Measurements from ENCODE around the gene CFAP251. TPM values are rescaled to one million over a fixed set of nuclear protein-coding genes. Genes with fewer than 3 reads are reported as not detected.

The CFAP251 gene
- total RNA-seq, 2 experiments from 2014 or later: 4.1 to 4.7 TPM

GRCh38 chr12:121970581-121971300 is 52.3 kb downstream of the CFAP251 start:
- CTCF ChIA-PET (ENCODE audit: unreplicated experiment): no interaction called here
- TF ChIP-seq EZH2phosphoT487 (IDR thresholded peaks at IDR 0.05; ENCODE audit: borderline replicate concordance, low read depth, low read length) (no peak), CTCF (conservative IDR thresholded peaks at IDR 0.05; ENCODE audit: low read length) (no peak)

GRCh38 chr12:121974026-121974985 is 55.9 kb downstream of the CFAP251 start:
- Histone ChIP-seq H2AFZ (ENCODE audit: low read length) (no peak overlapping the region), H3K9me2 (ENCODE audit: insufficient read depth, low read length) (no peaks in the 10 kb centered on the region), H3K4me2 (ENCODE audit: low read length) (no peak overlapping the region), H3K79me2 (ENCODE audit: insufficient read depth, low read depth, low read length) (no peaks in the 10 kb centered on the region; the same call in 1 of the 2 replicates), H3K9me3 (ENCODE audit: low read length) (peaks cover 22% of the 10 kb centered on the region), H3K4me3 (ENCODE audit: low read depth, low read length, poor library complexity, severe bottlenecking) (no peak overlapping the region), H3K4me1 (ENCODE audit: insufficient read depth, low read length, poor library complexity, severe bottlenecking) (peaks cover 15% of the 10 kb centered on the region), H3K36me3 (ENCODE audit: insufficient read depth, low read length) (peaks cover 33% of the 10 kb centered on the region), H4K20me1 (ENCODE audit: insufficient read depth, low read length) (no peaks in the 10 kb centered on the region), H3K27ac (ENCODE audit: low read depth, low read length, poor library complexity, severe bottlenecking) (no peak overlapping the region)
- no peak for DNase-seq (ENCODE audit: low spot score)
- POLR2A ChIA-PET: no interaction called here
- intact Hi-C loops (cut with micrococcal nuclease; ENCODE audit: unreplicated experiment): no loop called here
- no TSS peak for BruUV-seq (replicated peaks)
- CTCF ChIA-PET (ENCODE audit: unreplicated experiment): no interaction called here
- TF ChIP-seq CTCF (conservative IDR thresholded peaks at IDR 0.05; ENCODE audit: low read length) (no peak), EZH2phosphoT487 (IDR thresholded peaks at IDR 0.05; ENCODE audit: borderline replicate concordance, low read depth, low read length) (no peak)

More at GRCh38 chr12:121970581-121971300, 52.3 kb downstream of the CFAP251 start:
- Histone ChIP-seq H3K9me2 (ENCODE audit: insufficient read depth, low read length) (no peaks in the 10 kb centered on the region), H3K27ac (ENCODE audit: low read depth, low read length, poor library complexity, severe bottlenecking) (no peak overlapping the region), H3K4me3 (ENCODE audit: low read depth, low read length, poor library complexity, severe bottlenecking) (no peak overlapping the region), H3K4me2 (ENCODE audit: low read length) (no peak overlapping the region), H3K79me2 (ENCODE audit: insufficient read depth, low read depth, low read length) (no peaks in the 10 kb centered on the region), H4K20me1 (ENCODE audit: insufficient read depth, low read length) (no peaks in the 10 kb centered on the region), H3K4me1 (ENCODE audit: insufficient read depth, low read length, poor library complexity, severe bottlenecking) (no peaks in the 10 kb centered on the region), H2AFZ (ENCODE audit: low read length) (no peak overlapping the region), H3K9me3 (ENCODE audit: low read length) (peaks cover 22% of the 10 kb centered on the region), H3K36me3 (ENCODE audit: insufficient read depth, low read length) (peaks cover 32% of the 10 kb centered on the region)
- intact Hi-C loops (cut with micrococcal nuclease; ENCODE audit: unreplicated experiment): no loop called here
- POLR2A ChIA-PET: interaction anchor here (0.9 kb wide), 2 partner anchors 8 to 14 kb away, joined by 3 read pairs; no protein-coding TSS in a partner anchor
- no TSS peak for BruUV-seq (replicated peaks)
- DNase-seq (ENCODE audit: low spot score): no peak
